Embryonic facial prominence (tissue), 1 donor: ENCODE data around the gene MAGEA12.
"Not testable (repeated sequence)": the region's sequence is repeated elsewhere in the genome, so short reads cannot be mapped to it uniquely, and the experiment has no call there.

Source experiments
- DNase-seq: peaks from one replicate; pipeline ENCODE4 v3.0.0-alpha.2; 2016; ENCODE audit errors: extremely low spot score

The MAGEA12 gene

DNA sequence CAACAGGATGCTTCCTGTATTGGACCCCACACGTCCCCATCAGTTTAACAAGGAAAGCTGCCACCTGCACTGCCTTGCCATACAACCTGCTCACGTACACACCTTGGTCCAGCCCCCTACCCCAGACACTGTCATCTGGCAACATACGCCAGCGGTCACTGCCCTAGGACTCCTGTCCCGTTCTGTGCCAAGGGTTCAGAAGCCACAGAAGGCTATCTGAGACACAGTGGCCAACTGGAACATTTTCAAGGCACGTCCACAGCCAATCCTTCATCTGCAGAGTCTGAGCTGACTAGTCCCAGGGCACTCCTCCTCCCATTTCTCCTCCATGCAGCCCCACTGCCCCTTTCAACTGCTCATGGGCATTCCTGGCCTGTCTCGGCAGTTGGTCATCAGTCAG lies 28.0 kb downstream of the MAGEA12 start:
- DNase-seq = not testable (repeated sequence)

DNA sequence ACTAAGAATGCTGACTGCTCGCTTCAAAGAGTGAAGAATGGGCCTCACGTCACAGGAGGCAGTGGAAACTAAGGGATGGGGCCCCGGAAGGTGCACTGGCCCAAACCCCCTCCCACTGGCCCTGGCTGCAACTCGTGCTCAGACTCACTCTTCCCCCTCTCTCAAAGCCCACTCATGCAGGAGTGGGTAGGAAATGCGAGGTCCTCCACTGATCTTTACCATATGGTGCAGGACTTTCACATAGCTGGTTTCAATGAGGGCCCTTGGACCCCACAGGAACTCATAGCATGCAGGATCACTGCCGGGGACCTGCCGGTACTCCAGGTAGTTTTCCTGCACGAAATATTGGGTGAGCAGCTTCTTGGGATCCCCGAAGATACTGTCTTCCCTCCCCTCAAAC lies 33.0 kb downstream of the MAGEA12 start:
- not testable (repeated sequence) for DNase-seq

DNA sequence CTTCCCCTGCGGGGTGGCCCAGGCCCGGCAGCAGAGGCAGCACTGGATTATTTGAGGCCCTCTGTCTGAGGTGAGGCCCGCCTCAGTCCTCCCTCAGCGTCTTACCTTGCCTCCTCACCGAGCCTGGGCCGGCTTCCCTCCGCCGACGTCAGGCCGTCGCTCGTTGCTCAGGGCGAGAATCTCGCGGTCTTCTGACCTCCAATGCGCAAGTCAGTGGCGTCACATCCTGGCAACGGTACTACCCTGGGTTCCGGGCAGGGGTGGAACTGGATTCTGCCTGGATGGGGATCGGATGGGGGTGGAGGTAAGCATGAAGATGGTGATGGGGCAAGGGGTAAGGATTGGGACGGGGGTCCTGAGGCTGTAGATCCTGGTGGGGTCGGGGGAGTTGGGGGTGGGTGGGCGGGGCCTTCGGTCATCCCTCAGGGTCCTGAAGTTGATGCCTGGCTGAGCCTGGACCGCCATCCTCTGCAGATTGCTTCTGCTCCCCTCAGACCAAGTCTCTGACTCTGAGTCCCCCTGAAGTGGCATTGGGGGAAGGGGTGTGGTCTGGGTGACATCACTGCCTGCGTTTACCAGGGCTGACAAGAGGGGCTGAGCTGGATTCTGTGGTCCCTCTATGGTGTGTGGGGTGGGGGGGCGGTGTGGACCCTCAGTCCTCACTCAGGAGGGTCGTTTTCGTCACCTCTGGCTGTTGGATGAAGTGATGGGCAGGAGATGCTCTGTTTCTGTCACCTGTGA lies 36.2 kb downstream of the MAGEA12 start, which contains the start of gene MAGEA6:
Gene MAGEA6 (minus strand): TSS at position 141 of the 741 bp plus-strand sequence. CDS start 2,039 bp downstream, outside the sequence.
- not testable (repeated sequence) for DNase-seq

DNA sequence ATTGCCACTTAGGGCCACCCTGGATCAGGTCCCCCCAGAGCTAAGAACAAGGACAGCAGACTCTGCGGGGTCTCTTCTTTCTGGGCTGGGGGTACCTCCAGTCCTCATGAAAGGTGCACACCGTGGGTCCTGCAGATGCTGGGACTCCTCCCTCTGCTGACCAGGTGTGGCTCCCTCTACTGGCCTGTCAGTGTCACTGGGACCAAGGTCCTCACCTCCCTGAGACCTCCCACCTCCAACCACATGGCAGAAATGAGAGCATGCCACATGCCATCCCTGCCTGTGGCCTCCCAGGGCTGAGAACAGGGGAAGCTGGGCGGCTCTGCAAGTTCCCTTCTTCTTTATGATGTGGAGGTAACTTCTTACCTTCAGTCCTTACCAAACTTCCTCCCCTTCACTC lies 53.5 kb downstream of the MAGEA12 start:
- DNase-seq = not testable (repeated sequence)
